GM18870 (cell line): Measurements from ENCODE around the gene FOXO6.

Source experiments
- ATAC-seq: cut with Tn5 transposase; IDR thresholded peaks from one replicate; pipeline ENCODE4 v1.9.1; 2021; ENCODE audit warnings: moderate library complexity; ENCODE audit not compliant: unreplicated experiment

The FOXO6 gene

DNA sequence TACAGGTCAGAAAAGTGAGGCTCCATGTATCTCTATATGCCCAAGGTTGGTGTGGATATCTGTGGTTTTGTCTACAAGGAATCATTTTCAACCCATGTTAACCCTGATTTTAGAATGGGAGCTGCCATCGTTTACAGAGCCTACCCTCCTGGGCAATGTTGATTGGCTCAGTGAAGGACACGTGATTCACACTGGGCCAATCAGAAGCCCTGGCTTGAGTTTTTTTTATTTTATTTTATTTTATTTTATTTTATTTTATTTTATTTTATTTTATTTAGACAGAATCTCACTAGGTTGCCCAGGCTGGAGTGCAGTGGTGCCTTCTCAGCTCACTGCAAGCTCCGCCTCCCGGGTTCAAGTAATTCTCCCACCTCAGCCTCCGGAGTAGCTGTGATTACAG lies 35.8 kb downstream of the FOXO6 start:
- no peak for ATAC-seq

DNA sequence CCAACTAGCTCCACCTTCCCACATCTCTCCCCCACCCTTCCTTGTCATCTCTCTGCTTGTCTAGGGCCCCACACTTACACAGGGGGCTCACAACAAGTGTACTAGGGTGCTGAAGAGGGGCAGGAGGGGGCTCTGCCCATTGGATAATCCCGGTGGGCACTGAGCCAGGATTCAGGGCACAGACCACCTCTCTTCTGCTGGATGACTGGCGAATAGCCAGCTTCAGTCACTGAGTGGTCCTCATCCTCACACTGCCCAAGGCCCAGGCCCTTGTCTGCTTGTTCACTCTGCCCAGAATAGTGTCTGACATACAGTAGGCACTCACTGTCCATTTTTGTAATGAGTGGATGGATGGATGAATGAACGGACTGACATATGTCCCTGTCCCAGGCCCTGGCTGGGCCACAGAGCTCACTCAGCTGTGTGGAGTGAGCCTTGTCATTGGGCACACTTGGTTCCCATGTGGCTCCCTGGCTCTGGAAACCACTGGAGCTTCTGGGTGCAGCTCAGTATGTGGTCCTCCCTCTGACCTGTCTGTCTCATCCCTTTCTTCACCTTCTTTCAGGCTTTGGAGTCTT lies 36.6 kb downstream of the FOXO6 start:
- no peak for ATAC-seq

DNA sequence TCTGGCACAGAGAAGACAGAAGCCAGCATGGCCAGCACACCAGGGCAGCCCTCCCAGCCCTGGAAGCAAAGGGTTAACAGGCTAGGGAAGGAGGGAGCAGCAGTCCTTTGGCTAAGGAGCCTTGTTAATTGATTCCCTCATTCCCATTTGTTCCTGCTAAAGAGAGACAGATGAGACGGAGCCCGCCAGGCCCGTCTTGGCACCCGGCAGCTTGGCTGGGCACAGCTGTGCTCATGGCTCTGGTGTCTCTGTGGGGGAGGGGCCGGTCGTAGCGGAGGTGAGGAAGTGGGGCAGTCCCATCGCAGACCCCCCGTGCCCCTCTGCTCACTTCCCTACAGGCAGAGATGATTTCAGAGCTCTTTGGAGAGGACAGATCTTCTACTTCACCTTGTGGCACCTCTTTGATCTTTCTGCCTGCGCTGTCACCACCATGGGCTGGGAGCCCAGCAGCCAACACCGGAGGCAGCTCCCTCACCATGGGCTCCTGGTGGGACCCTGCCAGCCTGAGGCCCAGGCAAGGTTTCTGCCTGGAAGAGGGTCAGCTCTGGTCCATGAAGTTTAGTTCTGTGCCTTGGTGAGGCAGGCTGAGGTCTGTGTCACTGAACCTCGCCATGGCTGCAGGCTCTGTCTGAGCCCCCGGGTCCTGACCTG lies 38.0 kb downstream of the FOXO6 start:
- no peak for ATAC-seq

DNA sequence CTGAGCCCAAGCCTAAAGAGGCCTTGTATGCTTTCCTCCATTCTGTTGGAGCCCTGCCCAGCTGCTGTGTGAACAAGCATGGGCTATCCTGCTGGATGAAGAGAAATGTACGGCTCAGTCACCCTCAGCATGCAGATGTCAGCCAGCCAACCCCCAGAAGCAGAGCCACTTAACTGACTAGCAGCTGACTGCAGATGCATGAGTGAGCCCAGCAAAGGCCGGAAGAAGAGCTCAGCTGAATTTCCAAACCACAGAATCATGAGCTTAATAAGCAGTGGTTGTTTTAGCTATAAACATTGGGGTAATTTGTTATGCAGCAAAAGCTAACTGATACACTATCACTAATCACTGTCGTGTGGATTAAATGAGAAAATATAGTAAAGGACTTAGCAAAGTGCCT lies 39.0 kb downstream of the FOXO6 start:
- no peak for ATAC-seq

DNA sequence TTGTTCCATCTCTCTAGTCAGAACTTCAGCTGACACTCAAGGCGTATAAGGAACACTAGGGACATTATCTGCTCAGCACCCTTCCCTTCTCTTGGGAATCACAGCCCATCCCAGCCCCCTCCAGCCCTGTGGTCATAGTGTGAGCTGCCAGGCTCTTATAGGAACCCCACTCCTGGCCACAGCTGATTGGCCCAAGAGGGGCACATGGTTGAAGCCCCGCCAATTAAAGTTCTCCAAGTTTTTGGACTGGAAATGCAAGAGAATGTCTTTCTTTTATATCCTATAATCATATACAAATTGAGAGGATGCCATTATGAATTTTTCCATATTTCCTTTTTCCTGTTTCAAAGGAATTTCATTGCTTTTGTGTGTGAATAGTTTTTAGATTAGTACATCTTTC lies 40.7 kb downstream of the FOXO6 start:
- ATAC-seq: no peak

DNA sequence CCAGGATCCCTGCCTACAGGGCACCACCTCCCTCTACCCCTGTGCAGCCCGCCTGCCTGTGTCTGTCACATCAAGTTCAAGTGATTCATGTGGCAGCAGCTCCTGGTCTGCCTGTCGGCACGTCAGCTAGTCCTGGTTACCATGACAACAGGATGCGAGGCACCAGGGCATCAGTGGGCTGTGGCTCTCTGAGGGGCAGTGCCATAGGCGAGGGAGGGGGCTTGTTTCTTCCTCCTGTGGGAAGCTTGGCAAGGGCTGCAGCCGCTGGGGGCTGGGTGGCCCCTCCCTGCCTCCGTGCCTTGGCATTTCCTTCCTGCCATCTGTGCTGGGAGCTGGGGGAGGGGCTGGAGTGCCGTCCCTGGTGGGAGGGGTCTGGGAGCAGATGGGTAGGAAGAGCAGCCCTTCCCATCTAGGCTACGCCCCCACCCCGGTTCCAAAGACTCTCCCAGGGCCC lies 43.1 kb downstream of the FOXO6 start:
- ATAC-seq: no peak

DNA sequence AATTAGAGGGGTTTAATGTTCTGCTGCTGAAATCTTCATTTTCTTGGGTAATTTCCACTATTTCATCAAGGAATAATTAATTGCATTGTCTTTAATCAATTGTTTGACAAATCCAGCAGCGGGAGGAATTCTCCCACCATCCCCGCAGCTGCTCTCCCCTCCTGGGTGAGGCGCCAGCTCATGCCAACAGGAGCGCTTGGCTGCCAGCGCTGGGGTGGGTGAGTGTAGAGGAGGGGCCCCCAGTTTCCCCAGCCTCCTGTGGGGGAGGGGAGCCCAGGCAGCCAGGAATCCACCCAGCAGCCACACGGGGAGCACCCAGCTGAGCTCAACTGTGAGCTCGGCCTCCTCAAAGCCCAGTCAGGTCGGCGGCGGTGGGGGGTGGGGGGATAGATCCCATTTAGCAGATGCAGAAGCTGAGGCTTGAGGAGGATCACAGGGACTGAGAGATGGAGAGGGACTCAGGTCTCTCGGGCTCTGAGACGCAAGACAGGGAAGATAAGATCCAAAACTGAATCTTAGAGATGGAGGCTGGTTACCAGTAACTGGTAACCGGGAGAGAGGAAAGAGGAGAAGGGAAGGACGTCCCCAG lies 46.5 kb downstream of the FOXO6 start:
- ATAC-seq: no peak

DNA sequence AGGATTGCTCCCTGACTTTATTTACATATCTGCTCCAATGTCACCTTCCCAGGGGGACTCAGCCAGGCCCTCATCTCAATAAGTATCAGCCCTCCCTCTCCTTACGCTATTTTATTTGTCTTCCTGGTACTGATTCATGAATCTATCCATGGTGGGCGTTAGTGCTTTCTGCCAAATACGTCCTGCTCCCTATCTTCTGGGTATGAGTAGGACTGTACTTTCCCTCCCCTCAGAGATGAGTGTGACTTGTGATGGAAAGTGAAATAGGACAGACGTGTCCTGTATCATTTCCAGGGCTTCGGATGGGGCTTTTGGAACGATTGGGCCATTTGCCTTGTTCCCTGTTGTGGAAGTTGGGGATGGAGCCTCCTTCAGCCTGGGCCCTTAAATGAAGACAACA lies 47.5 kb downstream of the FOXO6 start:
- ATAC-seq: no peak

DNA sequence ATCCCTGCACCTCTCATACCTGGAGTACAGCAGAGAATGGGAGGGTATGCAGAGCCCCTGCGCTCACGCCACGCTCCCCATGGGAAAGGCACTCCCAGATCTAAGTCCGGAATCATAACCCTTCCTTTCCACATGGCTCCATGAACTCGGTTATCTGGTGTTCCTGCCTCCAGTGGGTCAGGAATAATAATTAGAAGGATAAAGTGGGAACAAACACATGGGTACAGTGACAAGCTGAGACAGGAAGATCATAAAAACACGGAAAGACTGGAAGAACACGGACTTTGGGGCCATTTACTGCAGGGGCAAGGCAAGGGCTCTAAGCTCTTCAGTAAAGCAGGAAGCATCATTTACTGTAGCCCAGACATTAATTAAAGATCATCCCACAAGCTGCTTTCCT lies 48.6 kb downstream of the FOXO6 start:
- ATAC-seq: no peak

DNA sequence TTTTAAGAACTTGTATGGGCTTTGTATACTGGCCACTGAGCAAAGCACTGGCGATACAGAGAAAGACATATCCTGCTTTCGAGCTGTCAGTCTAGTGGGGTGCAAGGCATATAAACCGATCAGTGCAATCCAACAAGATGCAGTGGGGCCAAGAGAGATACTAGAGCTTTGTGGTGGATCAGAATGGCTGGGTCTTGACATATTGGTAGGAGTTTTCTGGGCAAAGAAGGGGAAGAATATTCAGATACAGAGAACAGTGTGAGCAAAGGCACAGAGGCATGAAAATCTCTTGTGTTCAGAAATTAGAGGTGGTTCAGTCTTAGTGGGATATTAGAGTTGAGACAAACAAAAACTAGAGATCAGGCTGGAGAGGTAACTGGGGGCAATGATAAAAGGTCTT lies 49.2 kb downstream of the FOXO6 start:
- no peak for ATAC-seq

DNA sequence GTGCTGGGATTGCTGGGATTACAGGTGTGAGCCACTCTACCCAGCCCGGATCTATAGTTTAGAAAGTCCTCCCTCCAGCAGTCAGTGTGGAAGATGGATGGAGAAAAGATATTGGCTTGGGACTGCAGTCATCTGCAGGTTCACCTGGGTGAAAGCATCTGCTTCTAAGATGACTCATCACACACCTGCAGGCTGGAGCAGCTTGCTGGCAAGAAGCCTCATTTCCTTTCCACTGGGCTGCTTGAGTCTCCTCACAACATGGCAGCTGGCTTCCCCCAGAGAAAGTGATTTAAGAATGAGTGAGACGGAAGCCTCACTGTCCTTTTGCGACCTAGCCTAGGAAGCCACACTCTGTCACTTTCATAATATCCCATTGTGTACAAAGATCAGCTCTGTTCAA lies 50.0 kb downstream of the FOXO6 start:
- no peak for ATAC-seq

DNA sequence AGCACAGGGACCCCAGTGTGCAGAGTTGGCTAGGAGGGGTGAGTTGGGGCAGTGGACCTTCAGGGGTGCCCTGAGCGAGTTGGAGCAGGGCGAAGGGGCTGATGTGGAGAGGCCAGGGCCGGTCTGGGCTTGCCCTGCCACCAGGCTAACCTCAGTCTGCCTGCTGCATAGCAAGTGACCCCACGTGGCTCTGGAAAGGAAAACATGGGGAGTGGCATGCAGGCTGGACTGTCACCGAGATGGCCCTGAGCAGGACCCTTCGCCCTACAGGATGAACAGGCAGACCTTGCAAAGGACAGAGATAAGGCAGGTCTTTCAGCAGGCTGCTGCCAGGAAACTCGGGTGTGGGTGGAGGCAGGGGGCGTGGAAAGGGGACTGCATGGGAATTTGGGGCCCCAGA lies 51.5 kb downstream of the FOXO6 start:
- ATAC-seq: no peak

DNA sequence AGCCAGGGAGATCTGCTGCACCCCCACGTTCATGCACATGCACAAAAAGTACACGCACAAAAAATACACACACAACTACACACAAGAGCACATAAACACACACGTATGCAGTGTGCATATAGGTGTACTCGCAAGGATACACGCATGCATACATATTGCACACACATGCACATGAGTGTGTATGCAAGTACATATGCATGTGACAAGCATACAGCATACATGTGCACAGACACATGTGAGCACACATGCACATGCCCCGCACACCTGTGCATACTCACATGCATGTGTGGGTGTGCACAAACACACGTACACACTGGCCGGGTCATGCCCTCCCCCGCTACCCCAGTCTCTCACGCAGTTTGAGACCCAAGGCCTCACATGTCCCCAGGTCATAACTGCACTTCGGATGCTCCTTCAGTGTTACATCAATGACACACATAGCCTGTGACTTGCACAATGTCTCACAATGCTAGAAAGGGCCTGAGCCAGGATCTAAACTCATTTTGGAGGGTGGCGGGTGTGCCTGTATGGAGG lies 52.6 kb downstream of the FOXO6 start:
- no peak for ATAC-seq

DNA sequence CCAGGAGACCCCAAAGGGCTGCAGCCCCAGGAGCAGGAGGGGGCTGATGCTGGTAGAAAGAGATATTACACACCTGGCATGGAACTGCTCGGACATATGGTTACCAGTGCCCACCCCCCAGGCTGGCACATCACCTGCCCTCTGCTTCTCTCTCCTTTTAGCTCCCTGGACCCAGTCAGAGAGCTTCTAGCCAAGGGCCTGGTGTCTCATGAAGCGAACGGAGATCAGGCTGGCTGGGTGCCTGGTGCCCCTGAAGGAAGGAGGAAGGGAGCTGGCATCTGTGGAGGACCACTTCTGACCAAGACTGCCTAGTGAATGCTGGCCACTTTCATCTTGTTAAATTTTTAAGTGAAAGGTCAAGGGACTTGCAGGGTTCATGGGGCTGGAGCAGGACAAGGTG lies 53.1 kb downstream of the FOXO6 start:
- no peak for ATAC-seq

DNA sequence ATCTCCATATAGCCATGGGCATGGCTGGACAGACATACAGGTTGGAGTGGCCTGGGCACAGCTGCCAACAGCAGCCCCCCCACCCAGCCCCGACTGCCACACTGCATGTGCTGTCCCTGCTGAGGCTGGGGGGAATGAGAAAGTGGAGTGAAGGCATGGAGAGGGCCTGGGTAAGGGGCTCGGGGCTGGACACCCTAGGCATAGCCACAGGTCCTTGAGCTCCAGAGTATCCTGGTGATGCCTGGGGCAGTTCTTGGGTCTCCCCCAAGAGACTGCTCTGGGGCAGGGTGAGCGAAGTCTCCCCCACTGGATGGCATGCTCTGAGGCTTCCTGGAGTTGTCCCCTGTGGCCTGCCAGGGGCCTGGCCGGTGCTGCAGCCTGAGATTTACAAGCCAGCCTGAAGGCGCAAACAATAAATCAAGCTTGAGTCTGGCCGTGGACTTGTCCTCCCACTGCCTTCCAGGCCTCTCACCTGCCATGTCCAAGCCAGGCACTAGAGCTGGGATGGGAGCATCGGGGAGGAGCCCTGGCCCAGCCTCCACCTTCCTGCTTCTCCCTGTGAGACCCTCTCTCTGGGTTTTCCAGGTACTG lies 53.6 kb downstream of the FOXO6 start:
- ATAC-seq: no peak

DNA sequence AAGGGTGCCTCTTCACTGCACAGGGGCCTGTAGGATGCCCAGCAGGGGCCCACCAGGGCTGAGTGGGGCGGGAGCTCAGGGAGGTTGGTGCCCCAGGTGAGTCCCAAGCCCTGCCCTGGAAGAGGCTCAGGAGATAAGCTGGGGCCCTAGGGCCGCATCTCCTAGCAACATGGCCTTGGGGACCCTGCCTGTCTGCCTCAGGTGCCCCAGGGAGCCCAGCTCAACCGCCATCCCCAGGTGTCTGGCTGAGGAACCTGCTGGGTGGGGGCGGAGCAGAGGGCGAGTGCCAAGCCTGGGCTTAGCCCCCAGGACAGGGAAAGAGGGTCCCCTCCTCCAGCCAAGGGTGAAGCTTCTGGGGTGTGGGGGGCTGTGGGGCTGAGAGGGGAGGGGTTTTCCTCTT lies 54.8 kb downstream of the FOXO6 start:
- no peak for ATAC-seq

DNA sequence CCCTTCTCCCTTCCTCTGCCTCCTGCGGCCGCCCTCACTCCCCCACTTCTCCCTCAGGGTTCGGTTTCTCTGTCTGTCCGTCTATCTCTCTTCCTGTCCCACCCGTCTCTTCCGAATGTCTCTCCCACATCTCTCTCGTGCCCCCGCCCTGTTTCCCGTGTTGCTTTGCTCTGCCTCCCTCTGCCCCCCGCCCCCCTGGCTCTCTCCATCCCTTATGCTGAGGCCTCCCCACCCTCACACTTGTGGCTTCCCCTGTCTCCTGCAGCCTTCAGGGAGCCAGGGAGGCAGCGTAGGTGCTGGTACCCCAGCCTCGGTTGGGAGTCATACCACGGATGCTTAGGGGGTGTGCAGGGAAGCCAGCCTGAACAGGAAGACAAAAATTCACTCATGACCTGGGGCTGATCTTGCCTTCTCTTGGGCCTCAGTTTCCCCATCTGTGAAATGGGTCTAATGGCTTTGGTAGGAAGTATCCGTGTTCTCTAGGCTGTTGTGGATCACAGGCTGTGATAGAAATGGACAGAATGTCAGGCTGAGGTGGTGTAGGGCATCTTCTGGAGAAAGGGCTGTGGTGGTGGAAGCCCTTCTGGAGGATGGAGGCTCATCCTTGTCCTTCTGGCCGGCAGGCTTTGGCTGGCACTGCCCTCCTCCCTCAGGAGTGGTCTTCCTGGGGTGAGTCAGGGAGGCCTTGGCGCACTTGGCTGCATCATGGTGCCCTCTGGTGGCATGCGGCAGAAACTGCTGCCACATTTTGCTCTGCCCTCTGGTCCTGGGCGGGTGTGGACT lies 55.5 kb downstream of the FOXO6 start:
- no peak for ATAC-seq

DNA sequence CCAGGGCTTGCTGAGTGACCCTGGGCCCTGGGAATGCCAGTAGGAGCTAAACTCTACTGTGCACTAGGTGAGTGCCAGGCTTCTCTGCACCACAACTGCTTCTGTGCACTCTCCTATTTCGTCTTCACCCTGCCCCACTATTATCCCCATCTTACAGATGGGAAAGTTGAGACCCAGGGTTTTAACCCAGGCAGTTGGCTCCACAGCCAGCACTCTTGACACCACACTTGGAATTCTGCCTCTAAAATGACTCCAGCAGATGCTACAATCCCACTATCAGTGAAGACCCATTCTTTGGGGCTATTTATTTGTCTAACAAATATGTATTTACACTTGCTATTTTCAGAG lies 56.1 kb downstream of the FOXO6 start:
- ATAC-seq: no peak

DNA sequence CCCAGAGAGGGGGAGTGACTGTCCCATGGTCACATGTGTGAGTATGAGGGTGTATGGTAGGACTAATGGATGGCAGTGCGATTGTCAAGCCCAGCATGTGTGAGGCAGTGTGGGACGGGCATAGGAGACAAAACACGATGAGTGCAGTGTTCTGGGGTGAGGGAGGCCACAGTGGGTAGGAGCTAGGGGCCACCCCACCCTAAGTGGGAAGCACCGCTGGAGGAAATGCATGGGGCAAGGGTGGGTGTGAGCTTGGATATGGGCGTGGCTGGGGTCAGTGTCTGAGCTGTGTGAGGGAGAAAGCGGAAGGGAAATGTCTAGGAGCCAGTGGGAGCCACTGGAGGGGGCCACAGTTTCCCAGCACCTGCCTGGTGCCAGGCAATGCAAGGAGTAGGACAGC lies 56.5 kb downstream of the FOXO6 start:
- ATAC-seq: no peak

DNA sequence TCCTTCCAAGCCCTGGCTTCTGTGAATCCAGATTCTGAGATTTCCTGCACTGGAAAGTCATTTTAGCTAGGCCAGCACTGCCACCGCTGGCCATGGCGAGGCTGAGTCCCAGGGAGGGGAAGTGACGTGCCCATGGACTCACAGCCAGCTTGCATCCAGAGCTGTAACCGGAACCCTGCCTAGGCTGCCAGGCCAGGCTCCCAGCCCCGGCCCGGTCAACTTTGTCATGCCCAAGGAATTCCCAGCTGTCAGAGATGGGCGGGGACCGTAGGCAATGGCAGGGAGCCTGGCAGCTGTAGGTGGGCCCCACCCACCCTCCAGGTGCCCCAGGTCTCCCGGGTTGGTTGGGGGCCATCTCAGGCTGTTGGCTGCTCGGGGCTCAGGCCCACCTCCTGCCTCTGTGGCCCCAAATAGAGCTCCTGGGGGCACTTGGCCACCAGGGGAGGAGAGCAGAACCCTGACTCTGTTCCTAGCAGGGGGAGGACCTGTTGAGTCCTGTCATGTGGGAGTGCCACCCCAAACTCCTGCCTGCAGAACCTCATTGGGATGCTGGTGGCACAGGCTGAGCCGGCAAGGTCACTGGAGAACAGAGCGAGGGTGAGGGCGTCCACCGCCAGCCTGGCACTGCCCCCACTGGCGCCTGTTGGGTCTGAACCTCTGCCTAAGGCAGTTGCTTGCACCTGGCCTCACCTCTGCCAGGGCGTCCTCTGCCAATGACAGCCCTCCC lies 57.8 kb downstream of the FOXO6 start:
- ATAC-seq: no peak
